Astrocyte (in vitro differentiated cells and primary cell): ENCODE results near the gene STAB1.

Experiments
- EZH2 ChIP-seq: IDR thresholded peaks from 2 replicates; pipeline ENCODE4 v1.6.1; 2012; ENCODE audit warnings: mild to moderate bottlenecking, low read length, inconsistent platforms; ENCODE audit not compliant: insufficient read depth
- TF ChIP-seq, protein P1 (sequence below): IDR thresholded peaks from 2 replicates; pipeline ENCODE4 v1.5.1; 2011; ENCODE audit warnings: low read depth, mild to moderate bottlenecking, inconsistent platforms, low read length, moderate library complexity; ENCODE audit not compliant: insufficient read depth

DNA sequence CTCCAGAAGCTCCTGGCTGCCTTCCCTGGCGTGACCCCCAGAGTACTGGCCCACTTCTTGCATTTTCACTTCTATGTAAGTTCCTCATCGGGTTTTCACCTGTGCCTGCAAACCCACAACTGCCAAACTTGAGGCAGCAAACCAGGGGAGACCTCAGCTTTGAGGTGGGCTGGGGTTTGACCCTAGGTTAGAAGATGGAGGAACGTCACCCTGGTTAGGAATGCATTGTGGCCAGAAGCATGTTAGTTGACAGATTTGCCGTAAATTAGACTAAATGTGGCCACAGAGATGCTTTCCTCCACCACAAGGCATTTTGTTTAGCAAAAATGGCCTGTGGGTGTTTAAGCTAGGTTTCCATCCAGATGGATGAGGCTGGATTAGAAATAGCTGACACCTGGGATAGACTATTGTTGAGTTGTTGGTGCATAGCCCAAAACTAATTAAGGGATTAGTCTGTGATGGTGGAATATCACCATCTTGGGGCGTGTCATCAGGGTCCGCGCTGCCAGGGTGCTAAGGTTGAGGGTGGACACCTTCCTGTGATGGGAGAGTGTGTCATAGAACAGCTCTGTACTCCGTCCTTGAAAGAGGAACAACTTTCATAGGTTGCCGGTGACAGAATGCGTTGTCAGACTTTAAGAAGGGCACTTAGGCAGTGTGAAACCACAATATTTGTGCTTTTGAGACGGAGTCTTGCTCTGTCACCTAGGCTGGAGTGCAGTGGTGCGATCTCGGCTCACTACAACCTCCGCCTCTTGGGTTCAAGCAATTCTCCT, 36.2 kb upstream of the STAB1 start:
- TF ChIP-seq, protein P1, sequence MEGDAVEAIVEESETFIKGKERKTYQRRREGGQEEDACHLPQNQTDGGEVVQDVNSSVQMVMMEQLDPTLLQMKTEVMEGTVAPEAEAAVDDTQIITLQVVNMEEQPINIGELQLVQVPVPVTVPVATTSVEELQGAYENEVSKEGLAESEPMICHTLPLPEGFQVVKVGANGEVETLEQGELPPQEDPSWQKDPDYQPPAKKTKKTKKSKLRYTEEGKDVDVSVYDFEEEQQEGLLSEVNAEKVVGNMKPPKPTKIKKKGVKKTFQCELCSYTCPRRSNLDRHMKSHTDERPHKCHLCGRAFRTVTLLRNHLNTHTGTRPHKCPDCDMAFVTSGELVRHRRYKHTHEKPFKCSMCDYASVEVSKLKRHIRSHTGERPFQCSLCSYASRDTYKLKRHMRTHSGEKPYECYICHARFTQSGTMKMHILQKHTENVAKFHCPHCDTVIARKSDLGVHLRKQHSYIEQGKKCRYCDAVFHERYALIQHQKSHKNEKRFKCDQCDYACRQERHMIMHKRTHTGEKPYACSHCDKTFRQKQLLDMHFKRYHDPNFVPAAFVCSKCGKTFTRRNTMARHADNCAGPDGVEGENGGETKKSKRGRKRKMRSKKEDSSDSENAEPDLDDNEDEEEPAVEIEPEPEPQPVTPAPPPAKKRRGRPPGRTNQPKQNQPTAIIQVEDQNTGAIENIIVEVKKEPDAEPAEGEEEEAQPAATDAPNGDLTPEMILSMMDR = no peak
- no peak for TF ChIP-seq EZH2
